Endothelial cell of hepatic sinusoid (primary cell): ENCODE results near the gene ASIC2.

Experiments used
- in situ Hi-C: cut with HindIII; loops from 2 replicates; pipeline ENCODE4 v1.10.0; 2017; ENCODE audit warnings: low sequenced_read_pairs

ASIC2 gene

GRCh38 chr17:33292981-33293867 is at the start of gene ASIC2:
ASIC2 (minus strand) TSS chr17:33293295.
- in situ Hi-C loops = no loop called here

DNA sequence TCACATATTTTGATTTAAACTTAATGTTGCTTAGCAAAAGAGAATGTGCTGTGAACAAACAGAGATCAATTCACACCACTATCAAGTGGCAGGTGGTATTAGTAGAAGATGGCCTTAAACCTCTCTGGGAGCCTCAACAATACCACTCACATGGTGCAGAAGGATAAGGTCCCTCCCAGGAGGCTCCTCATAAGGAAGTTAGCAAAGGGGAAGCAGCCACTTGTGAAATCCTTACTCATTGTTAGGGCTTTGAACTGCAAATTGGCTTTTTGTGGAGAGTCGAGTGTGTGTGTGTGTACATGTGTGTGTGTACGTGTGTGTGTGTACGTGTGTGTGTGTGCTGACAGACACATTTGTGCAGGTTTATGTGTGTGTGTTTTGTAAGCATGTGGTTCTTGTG is 48.9 kb upstream of the ASIC2 start:
- in situ Hi-C loops = no loop called here

DNA sequence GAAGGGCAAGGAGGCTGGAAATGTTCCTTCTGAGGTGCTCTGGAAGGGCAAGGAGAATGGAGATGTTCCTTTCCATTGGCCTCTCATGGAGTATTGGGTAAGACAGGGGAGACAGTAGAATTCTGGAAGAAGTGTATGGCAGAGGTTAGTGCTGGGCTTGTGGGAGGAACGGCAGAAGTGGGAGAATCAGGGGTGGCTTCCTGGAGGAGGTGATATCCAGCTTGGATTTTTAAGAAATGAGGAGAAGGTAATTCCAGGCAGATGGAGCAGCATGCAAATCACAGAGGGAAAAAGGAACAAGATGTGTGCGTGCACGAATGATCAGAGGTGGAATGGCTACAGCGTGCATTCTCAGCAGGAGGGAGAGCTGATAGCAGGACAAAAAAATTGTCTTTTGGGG is 45.1 kb upstream of the ASIC2 start:
- in situ Hi-C loops = no loop called here

DNA sequence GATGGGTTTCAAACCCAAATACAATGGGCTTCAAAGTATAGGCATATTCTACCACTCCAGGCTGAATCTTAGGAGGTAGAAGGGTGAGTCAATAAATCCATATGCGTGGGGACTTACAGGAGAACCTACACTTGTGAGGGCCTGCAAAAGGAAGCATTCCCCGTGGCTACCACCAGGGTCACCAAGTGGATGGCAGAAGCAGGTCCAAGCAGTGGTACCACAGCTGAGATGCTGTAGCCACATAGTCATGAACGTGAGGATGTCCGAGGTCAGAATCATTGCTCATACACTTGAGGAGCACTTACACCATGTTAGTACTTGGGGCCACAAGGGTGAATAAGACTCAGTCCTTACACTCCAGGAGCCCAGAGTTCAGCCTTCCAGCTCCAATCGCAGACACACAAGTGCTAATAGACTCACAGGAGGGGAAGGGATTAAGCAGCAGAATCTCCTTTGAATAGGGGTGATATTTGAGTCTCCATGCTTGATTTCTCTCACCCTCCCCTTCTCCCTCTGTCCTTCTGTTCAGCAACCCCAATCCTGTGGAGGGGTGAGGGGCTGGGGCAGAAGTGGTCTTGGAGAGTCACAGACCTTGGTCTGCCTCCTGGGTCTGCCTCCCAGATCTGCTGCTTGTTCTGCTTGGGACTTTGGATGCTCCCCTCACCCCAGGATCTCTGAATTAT is 42.5 kb upstream of the ASIC2 start:
- in situ Hi-C loops = no loop called here

DNA sequence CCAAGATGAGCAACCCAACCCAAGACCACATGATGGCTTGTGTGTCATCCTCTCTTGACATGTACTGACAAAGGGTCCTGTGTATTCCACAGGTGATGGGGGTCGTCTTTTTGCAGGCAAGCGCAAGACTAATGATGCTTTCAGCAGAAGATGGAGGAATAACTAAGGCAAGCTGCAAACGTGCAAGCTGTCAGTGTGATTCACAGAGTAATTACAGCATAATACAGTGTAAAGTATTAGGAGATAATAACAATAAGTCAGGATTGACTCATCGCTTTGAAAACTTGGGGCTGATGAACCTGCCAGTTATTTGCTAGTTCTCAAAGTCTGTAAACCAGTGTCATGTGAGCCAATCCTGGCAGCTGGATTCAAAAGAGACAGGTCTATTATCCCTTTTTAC is 41.6 kb upstream of the ASIC2 start:
- in situ Hi-C loops = no loop called here

- in situ Hi-C loops = no loop called here
Observed at GRCh38 chr17:33330877-33331276, 37.8 kb upstream of the ASIC2 start.

DNA sequence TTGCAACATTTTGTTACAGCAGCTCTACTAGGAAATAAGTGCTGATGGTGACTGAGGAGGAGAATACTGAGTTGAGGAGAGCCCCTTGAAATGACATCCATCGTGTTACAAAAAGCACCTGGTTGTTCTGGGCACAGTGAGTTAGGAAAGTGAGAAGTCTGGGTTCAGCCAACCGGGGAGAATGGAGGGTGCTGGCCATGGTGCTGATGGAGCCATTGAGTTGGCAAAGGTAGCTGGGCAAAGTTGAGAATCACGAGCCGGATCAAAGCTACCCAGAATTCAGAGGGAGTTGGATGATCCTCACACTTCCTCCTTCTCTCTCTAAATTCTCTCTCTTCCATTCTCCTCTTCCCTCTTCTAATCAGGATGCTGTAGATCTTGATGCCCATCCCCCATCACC is 35.0 kb upstream of the ASIC2 start:
- in situ Hi-C loops = no loop called here

GRCh38 chr17:33324736-33325135 is 31.6 kb upstream of the ASIC2 start:
- in situ Hi-C loops = no loop called here

DNA sequence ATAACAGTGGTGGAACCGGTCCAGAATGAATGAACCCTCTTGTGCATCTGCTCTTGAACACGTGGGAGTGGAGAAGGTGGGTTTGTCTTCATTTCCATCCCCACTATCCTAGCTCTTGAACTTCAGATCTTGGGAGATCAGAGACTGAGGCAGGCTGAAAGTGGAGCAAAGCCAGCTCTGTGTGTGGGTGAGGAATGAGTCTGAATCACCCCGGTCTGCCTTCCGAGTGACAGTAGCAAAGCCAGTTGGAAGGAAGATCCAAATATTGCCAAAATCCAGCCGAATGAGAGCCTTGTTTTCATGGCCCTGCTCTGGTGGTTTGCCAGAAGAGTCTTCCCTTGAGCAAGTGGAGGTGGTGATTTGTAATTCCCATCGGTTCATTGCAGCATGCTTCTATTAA is 29.0 kb upstream of the ASIC2 start:
- in situ Hi-C loops = no loop called here

DNA sequence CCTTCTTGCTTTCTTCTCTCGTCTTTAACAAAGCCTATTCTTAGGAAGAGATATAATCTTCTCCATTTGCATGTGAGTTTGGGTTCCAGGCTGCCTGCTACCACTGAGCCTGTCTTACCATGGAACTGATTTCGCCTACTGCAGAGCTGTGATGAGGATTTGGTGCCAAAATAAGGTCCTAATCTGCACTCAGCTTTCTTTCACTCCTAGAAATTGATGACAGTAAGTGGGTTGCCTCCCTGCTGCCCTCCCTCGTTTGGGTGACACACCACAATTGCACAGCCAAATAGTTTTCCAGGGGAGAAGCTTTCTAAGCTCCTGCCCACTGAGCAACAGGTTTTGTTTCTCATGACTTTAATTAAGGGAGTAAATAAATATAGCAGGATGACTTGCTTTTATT is 25.1 kb upstream of the ASIC2 start:
- in situ Hi-C loops = no loop called here

DNA sequence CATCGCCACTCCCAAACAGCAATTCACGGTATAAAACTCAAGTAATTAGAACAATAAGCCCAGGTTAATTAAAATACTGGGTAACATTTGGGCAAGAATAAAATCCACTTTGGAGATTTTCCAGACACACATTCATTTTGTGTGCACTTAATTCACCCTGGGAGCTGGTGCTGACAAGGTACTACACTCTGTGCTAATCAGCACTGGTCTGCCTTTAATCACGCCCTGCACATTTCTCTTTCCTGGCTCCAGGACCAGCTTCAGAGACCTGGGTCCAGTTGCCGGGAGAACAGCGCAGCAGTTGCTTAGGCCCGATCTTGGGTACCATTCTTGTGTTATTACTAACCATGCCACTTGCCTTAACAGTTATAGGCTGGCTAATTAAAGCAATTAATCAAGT is 23.7 kb upstream of the ASIC2 start:
- in situ Hi-C loops = no loop called here

DNA sequence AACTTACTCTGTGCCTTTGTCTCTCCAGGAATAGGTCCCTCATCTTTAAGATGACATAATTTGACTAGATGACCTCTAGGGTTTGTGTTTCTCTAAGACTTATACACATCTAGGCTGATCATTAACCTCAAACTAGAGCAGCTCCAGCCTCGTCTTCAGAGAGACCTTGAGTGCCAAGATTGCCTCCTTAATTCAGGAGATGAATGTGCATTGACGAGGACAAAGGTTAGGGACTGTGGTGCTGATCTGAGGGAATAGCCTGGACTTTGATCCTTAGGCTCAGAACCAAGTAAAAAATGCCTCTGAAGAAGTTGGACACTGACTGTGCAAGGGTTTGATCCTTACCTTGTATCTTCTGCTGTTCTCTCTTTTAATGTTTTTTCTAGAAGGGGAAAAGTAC is 17.2 kb upstream of the ASIC2 start:
- in situ Hi-C loops = no loop called here

GRCh38 chr17:33303254-33303653 is 10.2 kb upstream of the ASIC2 start:
- in situ Hi-C loops = no loop called here

DNA sequence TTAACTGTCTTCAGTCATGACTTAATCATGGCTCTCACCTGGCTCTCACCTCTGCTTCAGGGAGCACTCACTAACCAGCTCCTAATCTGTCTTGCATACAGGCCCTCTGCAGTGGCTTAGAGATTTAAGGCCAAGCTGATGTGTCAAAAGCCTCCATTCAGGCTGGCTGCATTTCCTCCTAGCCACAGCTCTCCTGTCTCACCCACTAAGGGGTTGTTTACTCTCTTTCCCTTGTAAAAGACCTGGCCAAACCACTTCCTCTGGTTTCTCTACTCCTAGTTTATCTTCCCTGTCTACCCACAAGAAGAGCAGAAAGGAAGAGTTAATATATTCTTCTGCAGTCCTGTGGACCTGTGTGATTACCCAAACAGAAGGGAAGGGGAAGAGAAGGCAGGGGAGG is 9.3 kb upstream of the ASIC2 start:
- in situ Hi-C loops = no loop called here

- in situ Hi-C loops = no loop called here
Observed at GRCh38 chr17:33300241-33300640, 7.1 kb upstream of the ASIC2 start.

DNA sequence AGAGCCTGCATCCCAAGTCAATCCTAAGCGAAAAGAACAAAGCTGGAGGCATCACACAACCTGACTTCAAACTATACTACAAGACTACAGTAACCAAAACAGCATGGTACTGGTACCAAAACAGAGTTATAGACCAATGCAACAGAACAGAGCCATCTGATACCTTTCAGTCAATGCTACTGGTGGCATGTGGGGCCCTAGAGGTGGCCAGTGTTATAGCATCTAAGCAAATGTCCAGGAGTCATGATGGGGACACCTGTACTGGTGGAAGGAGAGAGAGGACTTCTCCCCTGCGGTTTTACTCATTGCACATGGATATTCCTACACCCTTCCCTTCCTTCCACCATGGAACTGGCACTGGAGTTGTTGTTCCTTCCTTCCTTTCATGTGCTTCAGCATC is 6.0 kb upstream of the ASIC2 start:
- in situ Hi-C loops = no loop called here

DNA sequence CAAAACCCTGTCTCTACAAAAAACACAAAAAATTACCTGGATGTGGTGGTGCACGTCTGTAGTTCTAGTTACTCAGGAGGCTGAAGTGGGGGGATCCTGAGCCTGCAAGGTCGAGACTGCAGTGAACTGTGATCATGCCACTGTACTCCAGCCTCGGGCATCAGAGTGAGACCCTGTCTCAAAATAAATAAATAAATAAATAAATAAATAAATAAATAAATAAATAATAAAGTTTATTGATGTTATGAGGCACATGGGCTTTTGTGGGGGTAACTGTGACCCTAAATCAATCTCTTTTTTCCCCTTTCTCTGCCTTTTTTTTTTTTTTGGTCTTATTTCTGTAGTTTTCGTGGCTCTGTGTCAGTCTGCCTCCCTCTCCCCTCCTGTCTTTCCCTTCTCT is 4.5 kb upstream of the ASIC2 start:
- in situ Hi-C loops = no loop called here

- in situ Hi-C loops = no loop called here
Observed at GRCh38 chr17:33294994-33295393, 1.9 kb upstream of the ASIC2 start.

DNA sequence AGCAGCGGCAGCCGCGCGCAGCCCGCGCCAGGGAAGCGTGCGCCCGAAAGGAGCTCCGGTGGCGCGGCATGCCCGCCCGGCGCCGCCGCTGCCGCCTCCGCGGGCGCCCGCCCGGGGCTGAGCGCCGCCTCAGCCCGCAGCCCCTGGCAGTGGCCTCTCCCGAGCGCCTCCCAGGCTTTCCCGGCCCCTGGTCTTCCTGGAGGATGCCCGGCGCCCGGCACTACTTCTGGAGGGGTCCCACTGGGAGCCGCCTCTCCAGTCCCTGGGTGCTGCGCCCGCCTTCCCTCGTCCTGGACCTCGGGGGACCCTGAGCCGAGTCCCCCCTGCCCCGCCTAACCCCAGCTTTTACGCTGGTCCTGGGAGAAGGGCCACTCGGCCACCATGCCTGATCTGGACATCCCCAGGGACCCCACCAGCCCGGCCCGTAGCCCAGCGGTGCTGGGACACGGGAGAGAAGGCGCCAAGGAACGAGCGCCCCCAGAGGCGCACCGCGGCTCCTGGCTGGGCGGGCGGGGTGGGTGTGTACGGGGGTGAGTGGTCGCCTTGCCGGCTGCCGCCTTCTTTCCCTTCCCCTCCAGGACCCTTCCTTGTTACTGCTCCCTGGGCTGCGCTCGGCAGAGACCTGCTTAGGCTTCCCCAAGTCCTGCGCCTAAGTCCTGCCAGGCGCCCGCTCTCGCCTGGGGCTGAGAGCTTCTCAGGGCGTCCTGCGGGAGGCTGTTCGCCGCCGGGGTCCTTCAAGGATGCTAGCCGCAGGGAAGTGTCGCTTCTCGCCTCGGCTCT is 704 bp downstream of the ASIC2 start:
- in situ Hi-C loops = no loop called here

DNA sequence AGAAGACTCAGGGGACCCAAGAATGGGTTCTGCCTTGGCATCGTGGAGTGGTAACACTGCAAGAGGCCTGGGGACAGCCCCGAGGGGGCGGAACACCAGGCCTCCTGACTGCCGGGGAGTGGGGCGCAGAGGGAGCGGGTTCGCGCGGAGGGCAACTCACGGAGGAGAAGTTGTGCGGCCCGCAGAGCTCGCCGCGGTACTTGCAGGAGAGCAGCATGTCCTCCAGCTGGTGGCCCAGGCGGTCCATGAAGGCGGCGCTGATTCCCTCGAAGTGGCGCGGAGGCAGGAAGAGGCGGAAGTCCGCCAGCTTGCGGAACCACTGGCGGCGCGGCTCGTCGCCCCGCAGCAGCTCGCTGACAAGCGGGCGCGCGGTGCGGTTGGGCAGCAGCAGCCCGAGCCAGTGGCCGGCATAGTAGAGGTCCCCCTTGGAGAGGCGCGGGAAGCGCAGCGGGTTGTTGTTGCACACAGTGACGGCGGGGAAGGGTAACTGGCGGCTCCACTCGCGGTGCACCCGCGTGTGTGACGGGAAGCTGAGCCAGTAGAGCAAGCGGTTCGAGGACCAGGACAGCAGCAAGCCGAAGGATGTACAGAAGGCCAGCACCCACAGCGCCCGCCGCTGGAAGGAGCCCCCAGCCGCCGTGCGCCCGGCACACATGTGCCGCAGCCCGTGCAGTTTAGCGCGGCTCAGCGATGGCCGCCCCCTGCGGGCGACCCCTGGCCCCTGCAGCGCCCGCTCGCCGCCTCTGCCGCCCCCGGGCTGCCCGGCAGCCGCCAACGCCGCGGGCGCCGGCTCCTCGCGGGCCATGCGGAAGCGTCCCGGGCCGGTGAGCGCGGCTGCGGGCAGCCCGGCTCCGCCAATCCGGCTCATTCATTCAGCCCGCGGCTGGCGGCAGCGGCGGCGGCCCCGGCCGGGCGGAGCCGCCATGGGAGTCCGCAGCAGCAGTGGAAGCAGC is 1.6 kb downstream of the ASIC2 start:
- in situ Hi-C loops = no loop called here

- in situ Hi-C loops = no loop called here
Observed at GRCh38 chr17:33290253-33290652, 2.8 kb downstream of the ASIC2 start.
